ENCODE results near the gene PKHD1. TPM values are rescaled to one million over a fixed set of nuclear protein-coding genes. Genes with fewer than 3 reads are reported as not detected.

Gene PKHD1
- total and polyA plus RNA-seq, 2 donors (not counting 1 experiment from before 2014, with no cell fraction given) = not detected

GRCh38 chr6:51765230-51765629 lies 322.2 kb downstream of the PKHD1 start:
- H3K27ac Mint-ChIP-seq = no peak overlapping the region
- intact Hi-C loops (cut with micrococcal nuclease) = no loop called here
- WGBS (ENCODE audit: insufficient coverage) = 100% methylated on average over 1 of the region's 1 CpG

GRCh38 chr6:51753635-51754034 lies 333.8 kb downstream of the PKHD1 start:
- Histone ChIP-seq H3K9me3 (ENCODE audit: control extremely low read depth in 1 of 3, control insufficient read depth in 2 of 3, insufficient read depth in 1 of 3, low read length in 2 of 3) (no peaks in the 10 kb centered on the region), H3K4me3 (ENCODE audit: control extremely low read depth in 1 of 5, extremely low read depth in 1 of 5, insufficient read depth in 1 of 5, low read depth in 2 of 5, low read length in 4 of 5) (no peak overlapping the region), H2AFZ (ENCODE audit: insufficient read depth, low read depth, low read length, poor library complexity, severe bottlenecking) (no peak overlapping the region), H3K36me3 (replicated peaks in 1 of 2; ENCODE audit: control extremely low read depth in 1 of 2, control insufficient read depth in 1 of 2, extremely low read depth in 1 of 2, insufficient read depth in 2 of 2, low read length in 1 of 2) (no peaks in the 10 kb centered on the region), H3K4me2 (replicated peaks; ENCODE audit: low read depth, low read length, poor library complexity, severe bottlenecking) (no peak overlapping the region), H3K79me2 (ENCODE audit: control insufficient read depth, insufficient read depth, low read length) (no peaks in the 10 kb centered on the region), H3K4me1 (ENCODE audit: control insufficient read depth in 2 of 2, insufficient read depth in 2 of 2, low read length in 2 of 2) (no peaks in the 10 kb centered on the region), H3K27ac (ENCODE audit: low read length in 2 of 2) (no peak overlapping the region), H3K9ac (ENCODE audit: low read length) (no peak overlapping the region), H3K27me3 (replicated peaks in 1 of 4; ENCODE audit: control extremely low read depth in 1 of 4, control insufficient read depth in 3 of 4, insufficient read depth in 4 of 4, low read length in 3 of 4) (no peaks in the 10 kb centered on the region), H4K20me1 (ENCODE audit: control insufficient read depth, insufficient read depth, low read length, poor library complexity, severe bottlenecking) (no peaks in the 10 kb centered on the region)
- Mint-ChIP-seq H3K9me3 (ENCODE audit: insufficient read depth) (no peaks in the 10 kb centered on the region), H3K27ac (no peak overlapping the region), H3K4me3 (no peak overlapping the region), H3K27me3 (no peaks in the 10 kb centered on the region), H3K4me1 (no peaks in the 10 kb centered on the region)
- 44% methylated on average over 6 of the region's 6 CpGs for WGBS (ENCODE audit: insufficient coverage)
- intact Hi-C loops (cut with micrococcal nuclease) = no loop called here
- no peak for DNase-seq
- POLR2A ChIA-PET = no interaction called here
- no peak for ATAC-seq (ENCODE audit: low read depth)
- no peak for TF ChIP-seq EZH2 (IDR thresholded peaks at IDR 0.05; ENCODE audit: borderline replicate concordance, insufficient read depth, low read depth, low read length, poor library complexity, severe bottlenecking)
- TF ChIP-seq CTCF (IDR thresholded peaks at IDR 0.05) = no peak
- CTCF ChIA-PET = no interaction called here

More at GRCh38 chr6:51765230-51765629, 322.2 kb downstream of the PKHD1 start:
- H3K4me1 ChIP-seq (ENCODE audit: control insufficient read depth in 2 of 2, insufficient read depth in 2 of 2, low read length in 2 of 2) = no peaks in the 10 kb centered on the region
- H3K4me3 Mint-ChIP-seq = no peak overlapping the region
- CTCF ChIA-PET = interaction anchor here (0.8 kb wide), 1 partner anchor 10 kb away, joined by 3 read pairs; no protein-coding TSS in a partner anchor
- TF ChIP-seq EZH2 (IDR thresholded peaks at IDR 0.05; ENCODE audit: borderline replicate concordance, insufficient read depth, low read depth, low read length, poor library complexity, severe bottlenecking) (no peak), CTCF (IDR thresholded peaks at IDR 0.05) (no peak)
- H4K20me1 ChIP-seq (ENCODE audit: control insufficient read depth, insufficient read depth, low read length, poor library complexity, severe bottlenecking) = no peaks in the 10 kb centered on the region
- H3K4me3 ChIP-seq (ENCODE audit: control extremely low read depth in 1 of 5, extremely low read depth in 1 of 5, insufficient read depth in 1 of 5, low read depth in 2 of 5, low read length in 4 of 5) = no peak overlapping the region
- H3K9ac ChIP-seq (ENCODE audit: low read length) = no peak overlapping the region
- no peak overlapping the region for H3K27ac ChIP-seq (ENCODE audit: low read length in 2 of 2)
- H3K27me3 Mint-ChIP-seq = no peaks in the 10 kb centered on the region
- no peaks in the 10 kb centered on the region for H3K36me3 ChIP-seq (replicated peaks in 1 of 2; ENCODE audit: control extremely low read depth in 1 of 2, control insufficient read depth in 1 of 2, extremely low read depth in 1 of 2, insufficient read depth in 2 of 2, low read length in 1 of 2)
- DNase-seq (no peak), ATAC-seq (ENCODE audit: low read depth) (no peak)
- no peak overlapping the region for H3K4me2 ChIP-seq (replicated peaks; ENCODE audit: low read depth, low read length, poor library complexity, severe bottlenecking)
- no peaks in the 10 kb centered on the region for H3K9me3 ChIP-seq (ENCODE audit: control extremely low read depth in 1 of 3, control insufficient read depth in 2 of 3, insufficient read depth in 1 of 3, low read length in 2 of 3)
- H3K79me2 ChIP-seq (ENCODE audit: control insufficient read depth, insufficient read depth, low read length) = no peaks in the 10 kb centered on the region
- H3K9me3 Mint-ChIP-seq (ENCODE audit: insufficient read depth) = peaks cover 17% of the 10 kb centered on the region
- POLR2A ChIA-PET = no interaction called here
- no peaks in the 10 kb centered on the region for H3K4me1 Mint-ChIP-seq
- H2AFZ ChIP-seq (ENCODE audit: insufficient read depth, low read depth, low read length, poor library complexity, severe bottlenecking) = no peak overlapping the region
- H3K27me3 ChIP-seq (replicated peaks in 1 of 4; ENCODE audit: control extremely low read depth in 1 of 4, control insufficient read depth in 3 of 4, insufficient read depth in 4 of 4, low read length in 3 of 4) = no peaks in the 10 kb centered on the region

Data from B cell (primary cell).